ENCODE data around the gene CATSPER2.
"Not testable (repeated sequence)": the region's sequence is repeated elsewhere in the genome, so short reads cannot be mapped to it uniquely, and the experiment has no call there.

Gene CATSPER2

DNA sequence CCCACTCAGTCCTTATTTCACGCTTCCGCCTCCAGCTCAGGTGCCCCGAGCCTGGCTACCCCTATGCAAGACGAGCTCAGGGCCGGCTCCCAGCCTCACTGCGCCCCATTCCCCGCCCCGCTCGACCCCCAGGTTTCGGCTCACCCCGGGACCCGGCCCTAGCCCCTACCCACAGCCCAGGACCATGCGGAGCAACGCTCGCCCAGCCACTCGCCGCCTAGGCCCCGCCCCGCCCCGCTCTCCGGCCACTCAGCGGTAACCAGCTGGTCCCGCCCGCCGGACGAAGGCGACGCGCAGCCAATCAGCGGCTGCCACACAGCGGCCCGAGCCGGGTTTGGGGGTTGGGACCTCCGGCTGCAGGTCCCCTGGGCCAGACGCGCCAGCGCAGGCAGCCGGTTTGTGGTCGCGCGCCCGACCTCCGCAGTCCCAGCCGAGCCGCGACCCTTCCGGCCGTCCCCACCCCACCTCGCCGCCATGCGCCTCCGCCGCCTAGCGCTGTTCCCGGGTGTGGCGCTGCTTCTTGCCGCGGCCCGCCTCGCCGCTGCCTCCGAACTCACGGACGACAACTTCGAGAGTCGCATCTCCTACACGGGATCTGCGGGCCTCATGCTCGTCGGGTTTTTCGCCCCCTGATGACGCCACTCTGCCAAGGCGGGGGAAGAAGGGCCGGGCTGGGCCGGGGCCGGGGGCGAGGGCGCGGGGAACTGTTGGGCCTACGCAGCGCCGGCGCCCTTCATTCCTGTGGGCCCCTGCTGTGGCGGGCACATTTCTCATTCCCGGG lies at the start of gene CATSPER2:
Gene CATSPER2, minus strand, starts transcription at position 196 of the 781 bp plus-strand sequence. CDS start 783 bp downstream, outside the sequence.
- no peak for DNase-seq (ENCODE audit: low read depth in 3 of 3)

- not testable (repeated sequence) for DNase-seq (ENCODE audit: low read depth in 3 of 3)
Observed at GRCh38 chr15:43693148-43694022, 44.7 kb upstream of the CATSPER2 start, which contains the start of gene CKMT1A. Gene CKMT1A, plus strand, starts transcription at chr15:43693859. Its CDS starts 192 bp downstream, at chr15:43694051.

- not testable (repeated sequence) for DNase-seq (ENCODE audit: low read depth in 3 of 3)
Observed at GRCh38 chr15:43692679-43693078, 44.0 kb upstream of the CATSPER2 start.

DNA sequence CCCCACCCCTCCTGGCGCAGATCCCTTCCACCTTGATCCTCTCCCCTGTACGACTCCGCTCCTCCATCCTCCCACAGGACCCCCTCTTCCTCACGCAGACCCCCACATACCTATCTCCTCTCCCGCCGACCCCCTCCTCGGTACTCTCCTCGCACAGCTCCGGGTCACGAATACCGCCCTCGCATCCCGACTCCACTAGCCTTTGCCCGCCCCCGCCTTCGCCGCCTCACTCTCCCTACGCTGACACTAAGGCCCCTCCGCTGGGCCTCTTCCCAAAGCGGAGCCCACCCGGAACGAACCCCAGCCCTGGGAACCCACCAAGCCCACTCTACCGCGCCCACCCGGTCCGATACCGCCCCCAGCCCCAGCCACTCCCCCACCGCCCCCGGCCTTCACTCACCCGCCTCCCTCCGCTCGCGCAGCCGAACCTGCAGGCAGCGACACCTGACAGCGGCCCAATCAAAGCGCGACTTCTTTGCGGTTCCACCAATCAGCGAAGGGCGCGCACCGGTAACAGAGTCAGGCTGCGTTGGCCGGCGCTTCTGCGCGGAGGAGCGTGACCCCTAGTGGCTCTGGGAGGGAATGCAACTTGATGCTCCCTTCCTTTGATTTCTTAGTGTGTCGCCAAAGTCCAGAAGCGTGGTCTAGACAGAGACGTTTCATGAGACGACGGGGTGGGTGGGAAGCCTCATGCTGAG lies 41.1 kb upstream of the CATSPER2 start:
- not testable (repeated sequence) for DNase-seq (ENCODE audit: low read depth in 3 of 3)

DNA sequence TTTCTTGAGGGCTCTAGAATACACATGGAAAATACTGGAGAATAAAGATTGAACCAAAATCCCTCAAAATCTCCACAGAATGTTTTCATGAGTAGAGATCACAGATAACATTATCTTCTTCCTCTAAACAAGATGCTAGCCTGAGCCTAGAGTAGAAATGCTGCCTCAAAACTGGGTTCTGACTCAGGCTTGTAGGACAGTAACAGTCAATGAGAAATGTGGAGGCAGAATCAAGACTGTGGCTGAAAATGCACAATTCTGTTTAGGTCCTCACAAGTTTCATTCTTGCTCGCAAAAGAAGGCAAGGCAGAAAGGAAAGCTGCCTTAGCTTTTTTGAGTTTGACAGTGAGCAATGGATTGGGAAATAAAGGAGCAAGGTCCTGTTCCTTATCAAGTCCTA lies 25.5 kb upstream of the CATSPER2 start:
- not testable (repeated sequence) for DNase-seq (ENCODE audit: low read depth in 3 of 3)

DNA sequence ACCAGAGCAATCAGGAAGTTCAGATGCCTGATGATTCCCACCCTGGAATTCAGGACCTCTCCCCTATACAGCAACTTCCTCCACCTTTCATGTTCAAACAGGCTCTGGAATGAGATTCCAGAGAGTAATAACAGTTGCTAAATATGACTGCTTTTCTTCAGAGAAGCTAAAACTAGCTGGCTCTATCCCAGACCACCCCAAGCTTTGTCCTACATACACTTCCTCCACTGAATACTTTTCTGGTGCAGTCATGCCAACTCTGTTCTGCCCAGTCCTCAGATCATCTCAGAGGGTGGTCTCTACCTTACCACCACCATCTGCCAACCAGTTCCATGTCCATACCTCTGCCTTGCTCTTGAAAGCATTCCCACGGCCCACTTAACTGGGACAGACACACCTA lies 17.5 kb upstream of the CATSPER2 start:
- DNase-seq (ENCODE audit: low read depth in 3 of 3): not testable (repeated sequence)

DNA sequence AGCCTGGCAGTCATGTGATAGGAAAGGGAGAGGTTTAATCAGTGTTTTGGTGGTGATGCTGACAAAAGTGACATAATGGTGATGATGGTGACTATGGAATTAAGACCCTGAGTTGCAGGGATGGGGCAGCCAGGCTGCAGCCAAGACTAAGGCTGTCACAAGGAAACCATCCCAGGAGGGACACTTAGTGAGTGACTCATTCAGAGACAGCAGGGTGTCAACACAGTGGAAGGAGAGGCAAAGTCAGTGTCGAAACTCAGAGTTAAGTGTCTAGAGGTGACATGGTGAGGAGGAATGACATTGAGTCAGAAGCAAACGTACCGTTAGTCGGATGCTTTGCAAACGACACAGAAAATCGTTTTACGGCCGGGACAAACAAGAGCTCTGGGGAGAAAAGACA lies 14.7 kb upstream of the CATSPER2 start:
- not testable (repeated sequence) for DNase-seq (ENCODE audit: low read depth in 3 of 3)

GRCh38 chr15:43662293-43662692 lies 13.6 kb upstream of the CATSPER2 start:
- not testable (repeated sequence) for DNase-seq (ENCODE audit: low read depth in 3 of 3)

DNA sequence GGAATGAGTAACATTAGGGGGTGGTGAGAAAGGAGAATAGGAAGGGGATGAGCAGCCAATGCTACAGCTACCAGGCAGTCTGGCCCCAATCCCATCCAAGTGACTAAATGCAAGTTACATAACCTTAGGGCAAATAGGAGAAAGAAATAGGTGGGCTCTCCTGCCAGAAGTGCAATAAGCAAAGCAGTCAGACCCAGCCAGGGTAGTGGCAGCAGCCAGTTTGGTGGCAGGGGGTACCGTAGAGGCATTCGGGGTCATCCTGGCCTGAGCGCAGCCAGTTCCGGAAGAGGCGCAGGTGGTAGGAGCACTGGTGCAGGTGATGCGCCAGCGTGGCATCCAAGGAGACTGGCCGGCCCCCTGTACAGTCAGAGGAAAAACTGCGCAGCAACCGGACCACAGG lies 11.1 kb upstream of the CATSPER2 start:
- not testable (repeated sequence) for DNase-seq (ENCODE audit: low read depth in 3 of 3)

- not testable (repeated sequence) for DNase-seq (ENCODE audit: low read depth in 3 of 3)
Observed at GRCh38 chr15:43649430-43649926, 834 bp upstream of the CATSPER2 start.

DNA sequence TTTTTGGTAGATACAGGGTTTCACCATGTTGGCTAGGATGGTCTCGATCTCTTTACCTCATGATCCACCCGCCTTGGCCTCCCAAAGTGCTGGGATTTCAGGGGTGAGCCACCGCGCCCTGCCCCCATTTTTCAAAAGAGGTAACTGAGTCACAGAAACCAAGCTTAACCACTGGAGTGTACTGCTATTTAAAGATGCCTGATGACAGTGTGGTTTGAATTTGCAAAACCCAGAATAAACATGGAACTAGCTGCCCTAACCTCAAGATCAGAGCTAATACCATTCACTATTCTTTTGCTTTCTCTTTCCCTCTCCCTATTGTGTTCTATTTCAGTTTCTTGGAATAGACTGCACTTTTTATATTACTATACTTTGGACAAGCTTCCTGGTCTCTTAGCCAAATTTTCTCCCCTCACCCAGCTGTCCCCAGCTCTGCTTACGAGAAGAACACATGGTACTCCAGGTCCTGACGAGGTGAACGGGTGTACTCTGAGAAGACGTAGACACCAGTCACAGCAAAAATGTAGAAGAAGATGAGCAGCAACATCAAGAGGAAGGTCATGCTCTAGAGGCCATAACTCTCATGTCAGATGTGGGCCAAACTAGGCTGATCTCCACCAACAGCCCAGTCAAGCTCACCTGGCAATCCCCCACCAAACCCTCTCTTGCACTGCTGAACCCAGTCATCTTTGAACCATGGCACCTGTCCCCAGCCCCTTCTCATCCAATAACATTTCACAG lies 10.0 kb downstream of the CATSPER2 start:
- not testable (repeated sequence) for DNase-seq (ENCODE audit: low read depth in 3 of 3)

DNA sequence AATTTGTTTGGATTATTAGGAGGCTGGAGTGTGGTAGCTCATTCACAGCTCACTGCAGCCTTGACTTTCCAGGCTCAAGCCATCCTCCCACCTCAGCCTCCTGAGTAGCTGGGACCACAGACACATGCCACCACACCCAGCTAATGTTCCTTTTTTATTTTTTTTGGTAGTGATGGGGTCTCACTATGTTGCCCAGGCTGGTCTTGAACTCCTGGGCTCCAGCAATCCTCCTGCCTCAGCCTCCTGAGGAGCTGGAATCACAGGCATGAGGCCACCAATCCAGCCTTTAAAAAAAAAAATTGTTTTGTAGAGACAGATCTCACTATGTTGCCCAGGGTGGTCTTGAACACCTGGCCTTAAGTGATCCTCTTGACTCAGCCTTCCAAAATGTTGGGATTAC lies 21.7 kb downstream of the CATSPER2 start:
- not testable (repeated sequence) for DNase-seq (ENCODE audit: low read depth in 3 of 3)

DNA sequence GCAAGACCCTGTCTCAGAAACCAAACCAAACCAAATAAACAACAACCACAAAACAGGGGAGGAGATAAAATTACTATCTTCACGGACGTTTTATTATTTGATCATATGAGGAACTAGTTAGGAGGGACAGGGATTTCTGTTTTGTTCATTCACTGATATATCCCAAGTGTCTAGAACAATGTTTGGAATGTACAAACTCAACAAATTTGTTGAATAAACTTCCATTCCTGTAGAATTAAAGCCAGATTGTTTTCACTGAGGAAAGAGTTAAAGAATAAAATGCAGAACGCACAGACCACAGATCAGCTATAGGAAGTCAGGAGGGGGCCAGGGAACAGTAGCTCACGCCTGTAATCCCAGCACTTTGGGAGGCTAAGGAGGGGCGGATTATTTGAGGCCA lies 23.5 kb downstream of the CATSPER2 start:
- DNase-seq (ENCODE audit: low read depth in 3 of 3): no peak

GRCh38 chr15:43622068-43622799 lies 26.4 kb downstream of the CATSPER2 start:
- not testable (repeated sequence) for DNase-seq (ENCODE audit: low read depth in 3 of 3)

DNA sequence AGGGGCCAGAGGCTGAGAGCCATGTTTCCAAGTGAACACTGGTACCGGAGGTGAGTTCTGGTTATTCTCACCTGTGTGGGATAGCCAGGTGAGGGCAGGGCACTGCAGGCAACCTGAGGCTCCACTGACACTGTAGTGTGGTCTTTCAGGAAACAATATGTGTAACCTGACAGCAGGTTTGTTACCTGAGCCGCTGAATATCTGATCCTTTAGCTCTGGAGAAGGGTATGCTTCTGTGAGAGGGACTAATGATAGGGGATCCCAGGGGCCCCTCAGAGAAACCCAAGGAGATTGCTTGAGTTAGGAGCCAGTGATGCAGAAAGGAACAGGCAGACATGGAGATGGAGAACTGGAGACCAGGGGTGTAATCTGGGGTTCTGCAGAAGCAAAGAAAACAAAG lies 29.9 kb downstream of the CATSPER2 start, which contains the start of gene STRC:
Gene STRC, minus strand, starts transcription at position 101 of the 400 bp plus-strand sequence. Its CDS starts 78 bp downstream, at position 23.
- not testable (repeated sequence) for DNase-seq (ENCODE audit: low read depth in 3 of 3)

DNA sequence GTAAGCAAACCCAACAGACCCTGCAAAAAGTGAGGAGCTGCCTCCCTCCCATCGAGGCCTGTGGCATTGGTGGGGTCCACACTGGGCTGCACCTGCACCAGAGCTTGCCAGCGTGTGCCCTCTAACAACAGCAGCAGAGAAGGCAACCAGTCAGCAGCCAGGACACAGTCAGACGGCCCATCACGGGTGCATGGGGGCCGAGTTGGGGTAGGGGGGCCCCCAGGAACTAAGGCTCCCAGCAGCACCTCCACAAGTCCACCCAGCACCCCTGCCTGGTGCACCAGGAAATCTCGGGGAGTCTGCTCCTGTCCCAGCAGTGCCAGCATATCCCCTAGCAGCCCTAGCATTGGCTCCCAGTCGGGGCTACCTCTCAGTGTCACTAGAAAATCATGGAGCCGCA lies 30.9 kb downstream of the CATSPER2 start:
- not testable (repeated sequence) for DNase-seq (ENCODE audit: low read depth in 3 of 3)

GRCh38 chr15:43602233-43602632 lies 46.4 kb downstream of the CATSPER2 start:
- not testable (repeated sequence) for DNase-seq (ENCODE audit: low read depth in 3 of 3)

DNA sequence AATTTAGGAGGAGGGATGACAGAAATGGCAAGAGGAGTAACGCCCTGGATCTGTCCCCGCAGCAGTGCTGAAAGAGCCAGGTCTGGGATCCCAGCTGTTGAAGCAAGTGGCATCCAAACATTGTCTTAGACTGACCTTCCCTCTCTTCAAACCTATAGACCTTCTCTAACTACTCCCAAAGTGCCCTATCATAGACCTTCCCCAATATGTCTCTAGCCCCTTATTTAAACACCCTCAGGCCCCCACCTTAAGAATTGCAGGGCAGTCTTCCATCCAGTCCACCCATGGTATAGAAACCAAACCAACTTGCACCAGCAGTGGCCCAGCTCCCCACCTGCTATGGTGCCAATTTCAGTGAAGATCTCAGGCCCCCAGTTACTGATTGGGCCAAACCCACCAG lies 48.4 kb downstream of the CATSPER2 start:
- not testable (repeated sequence) for DNase-seq (ENCODE audit: low read depth in 3 of 3)

DNA sequence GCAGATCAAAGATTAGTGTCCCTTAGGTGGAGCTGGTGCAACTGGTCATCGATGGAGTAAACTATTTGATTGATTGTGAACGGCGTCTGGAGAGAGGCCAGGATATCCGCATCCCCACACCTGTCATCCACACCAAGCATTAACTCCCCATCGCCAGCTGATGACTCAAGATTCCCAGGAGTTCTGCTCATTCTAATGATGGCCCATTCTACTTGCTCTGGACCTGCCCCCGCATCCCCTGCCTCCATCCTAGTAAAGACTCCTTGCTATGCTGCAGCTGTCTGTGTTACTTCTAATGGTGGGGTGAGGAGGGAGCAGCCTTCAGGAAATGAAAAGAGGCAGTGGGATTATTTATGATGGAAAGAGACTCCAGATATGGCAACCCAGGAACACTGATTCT lies 49.5 kb downstream of the CATSPER2 start:
- DNase-seq (ENCODE audit: low read depth in 3 of 3): not testable (repeated sequence)

Data from stimulated activated CD4-positive, alpha-beta T cell treated with anti-CD3 and anti-CD28 coated beads, TNF-alpha, amount 100 ng/mL, for 4 hours (primary cell).